ENCODE results near the gene ADGRA3. TPM values are rescaled to one million over a fixed set of nuclear protein-coding genes. Genes with fewer than 3 reads are reported as not detected.

The ADGRA3 gene
- total and polyA plus RNA-seq, 2 of the 13 experiments (the other 11 are each of a cell fraction or from before 2014, with no cell fraction given): 32.2 to 40.8 TPM

DNA sequence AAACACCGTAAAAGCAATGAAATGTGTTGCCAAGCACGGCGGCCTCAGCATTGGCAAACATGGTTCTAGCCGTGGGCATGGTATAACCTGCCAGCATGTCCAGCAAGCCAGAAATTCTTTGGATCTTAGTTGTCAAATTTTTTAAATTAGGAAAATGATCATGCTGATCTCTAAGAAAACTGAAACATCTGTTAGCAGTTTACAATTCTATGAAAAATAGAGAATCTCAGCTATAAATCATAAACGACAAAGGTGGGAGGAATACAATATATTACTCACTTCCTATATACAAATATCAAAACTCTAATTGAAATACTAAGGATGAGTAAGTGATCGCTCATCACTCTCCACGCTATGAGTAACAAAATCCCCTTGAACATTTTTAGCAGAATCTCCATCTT, 130.3 kb downstream of the ADGRA3 start:
- Histone ChIP-seq H3K4me2 (ENCODE audit: low read depth, low read length) (no peak overlapping the region), H3K36me3 (replicated peaks in 1 of 2; ENCODE audit: control insufficient read depth in 1 of 2, insufficient read depth in 2 of 2, low read length in 2 of 2) (peaks cover 10 to 18% of the 10 kb centered on the region in 2 experiments; a peak in 4 of 5 replicates), H3K27me3 (ENCODE audit: control insufficient read depth in 1 of 2, insufficient read depth in 2 of 2, low read length in 2 of 2) (no peaks in the 10 kb centered on the region), H4K20me1 (ENCODE audit: insufficient read depth, low read length) (no peaks in the 10 kb centered on the region), H3K79me2 (ENCODE audit: insufficient read depth, low read length) (no peaks in the 10 kb centered on the region), H3K9me3 (ENCODE audit: low read length) (no peaks in the 10 kb centered on the region), H3K9ac (ENCODE audit: insufficient read depth, low read depth, low read length) (no peak overlapping the region), H3K27ac (ENCODE audit: extremely low read length, insufficient read depth, low read length) (no peak overlapping the region), H3K4me3 (replicated peaks in 1 of 3; ENCODE audit: insufficient read depth in 1 of 3, low read depth in 2 of 3, low read length in 3 of 3) (no peak overlapping the region), H2AFZ (ENCODE audit: low read length) (no peak overlapping the region), H3K4me1 (ENCODE audit: insufficient read depth, low read length) (no peaks in the 10 kb centered on the region)
- FAIRE-seq (no peak), DNase-seq (ENCODE audit: low spot score) (no peak), ATAC-seq (no peak)
- TF ChIP-seq ZNF10 (CRISPR knock-in tag; IDR thresholded peaks at IDR 0.05; ENCODE audit: borderline replicate concordance, low read depth) (no peak), SCMH1 (CRISPR knock-in tag; IDR thresholded peaks at IDR 0.05; ENCODE audit: borderline replicate concordance) (no peak), ZFX (CRISPR knock-in tag; IDR thresholded peaks at IDR 0.05; ENCODE audit: low read depth) (no peak), ZNF143 (CRISPR knock-in tag; IDR thresholded peaks at IDR 0.05) (no peak), MEF2D (CRISPR knock-in tag; IDR thresholded peaks at IDR 0.05) (no peak), PITX1 (CRISPR knock-in tag; IDR thresholded peaks at IDR 0.05) (no peak), JUND (CRISPR knock-in tag; IDR thresholded peaks at IDR 0.05) (no peak)
- TF ChIP-seq, protein P1, sequence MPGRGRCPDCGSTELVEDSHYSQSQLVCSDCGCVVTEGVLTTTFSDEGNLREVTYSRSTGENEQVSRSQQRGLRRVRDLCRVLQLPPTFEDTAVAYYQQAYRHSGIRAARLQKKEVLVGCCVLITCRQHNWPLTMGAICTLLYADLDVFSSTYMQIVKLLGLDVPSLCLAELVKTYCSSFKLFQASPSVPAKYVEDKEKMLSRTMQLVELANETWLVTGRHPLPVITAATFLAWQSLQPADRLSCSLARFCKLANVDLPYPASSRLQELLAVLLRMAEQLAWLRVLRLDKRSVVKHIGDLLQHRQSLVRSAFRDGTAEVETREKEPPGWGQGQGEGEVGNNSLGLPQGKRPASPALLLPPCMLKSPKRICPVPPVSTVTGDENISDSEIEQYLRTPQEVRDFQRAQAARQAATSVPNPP (CRISPR knock-in tag; IDR thresholded peaks at IDR 0.05): no peak
- TF ChIP-seq, protein P2, sequence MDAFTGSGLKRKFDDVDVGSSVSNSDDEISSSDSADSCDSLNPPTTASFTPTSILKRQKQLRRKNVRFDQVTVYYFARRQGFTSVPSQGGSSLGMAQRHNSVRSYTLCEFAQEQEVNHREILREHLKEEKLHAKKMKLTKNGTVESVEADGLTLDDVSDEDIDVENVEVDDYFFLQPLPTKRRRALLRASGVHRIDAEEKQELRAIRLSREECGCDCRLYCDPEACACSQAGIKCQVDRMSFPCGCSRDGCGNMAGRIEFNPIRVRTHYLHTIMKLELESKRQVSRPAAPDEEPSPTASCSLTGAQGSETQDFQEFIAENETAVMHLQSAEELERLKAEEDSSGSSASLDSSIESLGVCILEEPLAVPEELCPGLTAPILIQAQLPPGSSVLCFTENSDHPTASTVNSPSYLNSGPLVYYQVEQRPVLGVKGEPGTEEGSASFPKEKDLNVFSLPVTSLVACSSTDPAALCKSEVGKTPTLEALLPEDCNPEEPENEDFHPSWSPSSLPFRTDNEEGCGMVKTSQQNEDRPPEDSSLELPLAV (CRISPR knock-in tag; conservative IDR thresholded peaks at IDR 0.05; ENCODE audit: low read depth): no peak
- TF ChIP-seq, protein P3, sequence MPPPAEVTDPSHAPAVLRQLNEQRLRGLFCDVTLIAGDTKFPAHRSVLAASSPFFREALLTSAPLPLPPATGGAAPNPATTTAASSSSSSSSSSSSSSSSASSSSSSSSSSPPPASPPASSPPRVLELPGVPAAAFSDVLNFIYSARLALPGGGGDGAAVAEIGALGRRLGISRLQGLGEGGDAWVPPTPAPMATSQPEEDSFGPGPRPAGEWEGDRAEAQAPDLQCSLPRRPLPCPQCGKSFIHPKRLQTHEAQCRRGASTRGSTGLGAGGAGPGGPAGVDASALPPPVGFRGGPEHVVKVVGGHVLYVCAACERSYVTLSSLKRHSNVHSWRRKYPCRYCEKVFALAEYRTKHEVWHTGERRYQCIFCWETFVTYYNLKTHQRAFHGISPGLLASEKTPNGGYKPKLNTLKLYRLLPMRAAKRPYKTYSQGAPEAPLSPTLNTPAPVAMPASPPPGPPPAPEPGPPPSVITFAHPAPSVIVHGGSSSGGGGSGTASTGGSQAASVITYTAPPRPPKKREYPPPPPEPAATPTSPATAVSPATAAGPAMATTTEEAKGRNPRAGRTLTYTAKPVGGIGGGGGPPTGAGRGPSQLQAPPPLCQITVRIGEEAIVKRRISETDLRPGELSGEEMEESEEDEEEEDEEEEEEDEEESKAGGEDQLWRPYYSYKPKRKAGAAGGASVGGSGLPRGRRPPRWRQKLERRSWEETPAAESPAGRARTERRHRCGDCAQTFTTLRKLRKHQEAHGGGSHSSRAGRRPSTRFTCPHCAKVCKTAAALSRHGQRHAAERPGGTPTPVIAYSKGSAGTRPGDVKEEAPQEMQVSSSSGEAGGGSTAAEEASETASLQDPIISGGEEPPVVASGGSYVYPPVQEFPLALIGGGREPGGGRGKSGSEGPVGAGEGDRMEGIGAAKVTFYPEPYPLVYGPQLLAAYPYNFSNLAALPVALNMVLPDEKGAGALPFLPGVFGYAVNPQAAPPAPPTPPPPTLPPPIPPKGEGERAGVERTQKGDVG (CRISPR knock-in tag; IDR thresholded peaks at IDR 0.05; ENCODE audit: borderline replicate concordance): no peak
- CTCF ChIA-PET (ENCODE audit: low intra/inter-chr PET ratio, low total read pairs): no interaction called here
- POLR2A ChIA-PET: no interaction called here
- intact Hi-C loops (cut with micrococcal nuclease; ENCODE audit: unreplicated experiment) (loop anchor here (5.0 kb wide), 1 partner anchor 148 kb away; no protein-coding TSS in a partner anchor), in situ Hi-C loops (cut with HindIII; ENCODE audit: extremely low pct_ligation_motif_present, low pct_unique_long_range_greater_than_20kb) (loop anchor here (5.0 kb wide), 1 partner anchor 598 kb away; no protein-coding TSS in a partner anchor)
- BruUV-seq (replicated peaks): no TSS peak
- 96% methylated on average over 7 of the region's 7 CpGs for WGBS (ENCODE audit: low lambda C conversion rate)
